Measurements from ENCODE around the gene SBSN. TPM values are rescaled to one million over a fixed set of nuclear protein-coding genes. Genes with fewer than 3 reads are reported as not detected.

SBSN gene
- total and polyA plus RNA-seq, 9 of the 15 experiments (the other 6 are each of a cell fraction or from before 2014, with no cell fraction given) = 0.05 TPM; not detected in 8

- TF ChIP-seq, protein P1, sequence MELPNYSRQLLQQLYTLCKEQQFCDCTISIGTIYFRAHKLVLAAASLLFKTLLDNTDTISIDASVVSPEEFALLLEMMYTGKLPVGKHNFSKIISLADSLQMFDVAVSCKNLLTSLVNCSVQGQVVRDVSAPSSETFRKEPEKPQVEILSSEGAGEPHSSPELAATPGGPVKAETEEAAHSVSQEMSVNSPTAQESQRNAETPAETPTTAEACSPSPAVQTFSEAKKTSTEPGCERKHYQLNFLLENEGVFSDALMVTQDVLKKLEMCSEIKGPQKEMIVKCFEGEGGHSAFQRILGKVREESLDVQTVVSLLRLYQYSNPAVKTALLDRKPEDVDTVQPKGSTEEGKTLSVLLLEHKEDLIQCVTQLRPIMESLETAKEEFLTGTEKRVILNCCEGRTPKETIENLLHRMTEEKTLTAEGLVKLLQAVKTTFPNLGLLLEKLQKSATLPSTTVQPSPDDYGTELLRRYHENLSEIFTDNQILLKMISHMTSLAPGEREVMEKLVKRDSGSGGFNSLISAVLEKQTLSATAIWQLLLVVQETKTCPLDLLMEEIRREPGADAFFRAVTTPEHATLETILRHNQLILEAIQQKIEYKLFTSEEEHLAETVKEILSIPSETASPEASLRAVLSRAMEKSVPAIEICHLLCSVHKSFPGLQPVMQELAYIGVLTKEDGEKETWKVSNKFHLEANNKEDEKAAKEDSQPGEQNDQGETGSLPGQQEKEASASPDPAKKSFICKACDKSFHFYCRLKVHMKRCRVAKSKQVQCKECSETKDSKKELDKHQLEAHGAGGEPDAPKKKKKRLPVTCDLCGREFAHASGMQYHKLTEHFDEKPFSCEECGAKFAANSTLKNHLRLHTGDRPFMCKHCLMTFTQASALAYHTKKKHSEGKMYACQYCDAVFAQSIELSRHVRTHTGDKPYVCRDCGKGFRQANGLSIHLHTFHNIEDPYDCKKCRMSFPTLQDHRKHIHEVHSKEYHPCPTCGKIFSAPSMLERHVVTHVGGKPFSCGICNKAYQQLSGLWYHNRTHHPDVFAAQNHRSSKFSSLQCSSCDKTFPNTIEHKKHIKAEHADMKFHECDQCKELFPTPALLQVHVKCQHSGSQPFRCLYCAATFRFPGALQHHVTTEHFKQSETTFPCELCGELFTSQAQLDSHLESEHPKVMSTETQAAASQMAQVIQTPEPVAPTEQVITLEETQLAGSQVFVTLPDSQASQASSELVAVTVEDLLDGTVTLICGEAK (IDR thresholded peaks at IDR 0.05) = no peak
- TF ChIP-seq, protein P1 (CRISPR knock-in tag; IDR thresholded peaks at IDR 0.05) = no peak
- TF ChIP-seq ATF1 (CRISPR knock-in tag; IDR thresholded peaks at IDR 0.05) = no peak
- TF ChIP-seq ATF1 (tag; IDR thresholded peaks at IDR 0.05) = no peak
- TF ChIP-seq CXXC5 (CRISPR knock-in tag; IDR thresholded peaks at IDR 0.05) = no peak
- TF ChIP-seq KDM1A (IDR thresholded peaks at IDR 0.05) = no peak
- TF ChIP-seq JUND (IDR thresholded peaks at IDR 0.05; ENCODE audit: borderline replicate concordance, low read depth, low read length) = no peak
- TF ChIP-seq JUND (tag; IDR thresholded peaks at IDR 0.05; ENCODE audit: borderline replicate concordance, low read depth, low read length) = 0 out of 3 replicates have a peak, but pooled peaks have one; percentile 18
- no peak for TF ChIP-seq BMI1 (IDR thresholded peaks at IDR 0.05; ENCODE audit: low read length)
Measured at GRCh38 chr19:35571406-35571965, 43.4 kb upstream of the SBSN start (continued).

All from K562 (cell line).